ENCODE data around the gene RNASEH2B.

DNA sequence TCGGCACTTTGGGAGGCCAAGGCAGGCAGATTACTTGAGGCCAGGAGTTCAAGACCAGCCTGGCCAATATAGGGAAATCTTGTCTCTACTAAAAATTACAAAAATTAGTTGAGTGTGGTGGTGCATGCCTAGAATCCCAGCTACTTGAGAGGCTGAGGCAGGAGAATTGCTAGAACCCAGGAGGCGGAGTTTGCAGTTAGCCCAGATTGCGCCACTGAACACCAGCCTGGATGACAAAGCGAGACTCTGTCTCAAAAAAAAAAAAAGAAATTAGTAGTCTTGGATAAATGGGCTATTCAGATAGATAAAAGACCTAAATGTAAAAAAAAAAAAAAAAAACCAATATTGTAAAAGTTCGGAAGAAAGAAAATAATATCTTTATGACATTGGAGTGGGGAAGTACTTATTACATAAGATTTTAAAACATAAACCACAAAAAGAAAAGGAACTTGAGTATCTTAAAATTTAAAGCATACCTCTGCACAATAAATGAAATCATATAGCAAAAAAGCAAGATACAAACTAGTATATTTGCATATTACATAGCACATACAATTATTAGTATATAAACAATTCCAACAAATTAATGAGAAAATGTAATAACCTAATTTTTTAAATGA lies 26.7 kb upstream of the RNASEH2B start:
- TF ChIP-seq, protein P1, sequence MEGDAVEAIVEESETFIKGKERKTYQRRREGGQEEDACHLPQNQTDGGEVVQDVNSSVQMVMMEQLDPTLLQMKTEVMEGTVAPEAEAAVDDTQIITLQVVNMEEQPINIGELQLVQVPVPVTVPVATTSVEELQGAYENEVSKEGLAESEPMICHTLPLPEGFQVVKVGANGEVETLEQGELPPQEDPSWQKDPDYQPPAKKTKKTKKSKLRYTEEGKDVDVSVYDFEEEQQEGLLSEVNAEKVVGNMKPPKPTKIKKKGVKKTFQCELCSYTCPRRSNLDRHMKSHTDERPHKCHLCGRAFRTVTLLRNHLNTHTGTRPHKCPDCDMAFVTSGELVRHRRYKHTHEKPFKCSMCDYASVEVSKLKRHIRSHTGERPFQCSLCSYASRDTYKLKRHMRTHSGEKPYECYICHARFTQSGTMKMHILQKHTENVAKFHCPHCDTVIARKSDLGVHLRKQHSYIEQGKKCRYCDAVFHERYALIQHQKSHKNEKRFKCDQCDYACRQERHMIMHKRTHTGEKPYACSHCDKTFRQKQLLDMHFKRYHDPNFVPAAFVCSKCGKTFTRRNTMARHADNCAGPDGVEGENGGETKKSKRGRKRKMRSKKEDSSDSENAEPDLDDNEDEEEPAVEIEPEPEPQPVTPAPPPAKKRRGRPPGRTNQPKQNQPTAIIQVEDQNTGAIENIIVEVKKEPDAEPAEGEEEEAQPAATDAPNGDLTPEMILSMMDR (IDR thresholded peaks at IDR 0.05; ENCODE audit: low read depth, low read length), result no peak
- TF ChIP-seq POLR2A (IDR thresholded peaks at IDR 0.05; ENCODE audit: extremely low read depth, insufficient read length) (no peak), MYC (IDR thresholded peaks at IDR 0.05; ENCODE audit: low read depth, low read length) (no peak)
- TF ChIP-seq, protein P2, sequence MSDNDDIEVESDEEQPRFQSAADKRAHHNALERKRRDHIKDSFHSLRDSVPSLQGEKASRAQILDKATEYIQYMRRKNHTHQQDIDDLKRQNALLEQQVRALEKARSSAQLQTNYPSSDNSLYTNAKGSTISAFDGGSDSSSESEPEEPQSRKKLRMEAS (IDR thresholded peaks at IDR 0.05; ENCODE audit: low read depth, low read length), result no peak

All from NB4 (cell line).